NCI-H1417 (cell line): Measurements from ENCODE around the gene HLA-DMB.

Experiments used
- DNase-seq, 3 experiments: peaks; one replicate each; lab custom pipeline; 2025; lab: John Stamatoyannopoulos, UW

The HLA-DMB gene

DNA sequence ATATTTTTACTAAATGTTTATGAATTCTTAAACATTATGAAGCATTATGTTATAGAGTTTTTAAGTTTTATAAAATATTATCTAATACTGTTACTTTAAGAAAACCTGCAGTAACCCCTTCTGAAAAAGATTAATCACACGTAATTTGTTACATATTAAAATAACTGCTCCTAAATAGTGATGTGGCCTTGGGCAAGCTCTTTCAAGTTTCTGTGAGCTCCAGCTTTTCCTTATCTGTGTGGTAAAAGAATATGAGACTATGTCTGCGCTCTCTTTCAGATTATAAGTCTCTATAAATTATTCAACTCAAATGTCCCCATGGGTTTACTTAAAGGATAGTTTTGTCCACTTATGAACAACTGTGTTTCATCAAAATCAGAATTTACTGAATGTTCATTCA lies 31.9 kb downstream of the HLA-DMB start:
- DNase-seq = no peak

DNA sequence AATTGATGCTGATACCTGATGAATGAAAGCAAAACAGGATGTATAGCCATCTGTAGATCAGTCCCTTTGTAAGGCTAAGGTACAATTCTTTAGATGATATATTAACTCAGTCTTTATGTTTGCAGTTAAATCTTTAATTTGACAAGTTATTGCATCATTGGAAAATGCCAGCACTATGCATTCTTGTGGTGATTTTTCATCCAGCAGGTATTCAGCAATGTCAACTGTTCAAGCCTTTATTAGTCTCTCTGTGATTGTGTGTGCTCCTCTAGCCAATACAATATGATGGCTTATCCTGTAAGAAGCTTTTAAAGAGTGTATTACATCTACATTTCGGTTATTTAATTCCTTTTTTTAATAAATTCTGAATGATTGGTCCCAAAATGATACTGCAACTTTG lies 34.3 kb downstream of the HLA-DMB start:
- no peak for DNase-seq

DNA sequence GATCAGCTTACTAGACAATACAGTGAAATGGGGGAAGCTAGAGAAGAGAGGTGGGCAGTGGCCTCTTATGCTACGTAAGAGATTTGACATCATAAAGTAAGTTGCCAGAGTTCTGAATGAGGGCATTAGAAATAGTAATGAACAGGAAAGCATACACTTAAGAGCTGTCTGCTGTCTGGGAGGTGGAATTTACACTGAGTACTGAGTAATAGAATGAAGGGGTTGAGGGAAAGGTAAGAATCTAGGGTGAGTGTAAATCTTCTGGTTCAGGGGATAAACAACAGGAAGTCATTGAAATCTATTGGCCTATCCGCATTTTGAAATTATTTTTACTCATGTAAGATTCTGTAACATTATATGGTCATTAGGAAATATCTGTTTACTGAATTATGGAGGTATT lies 35.8 kb downstream of the HLA-DMB start:
- no peak for DNase-seq

DNA sequence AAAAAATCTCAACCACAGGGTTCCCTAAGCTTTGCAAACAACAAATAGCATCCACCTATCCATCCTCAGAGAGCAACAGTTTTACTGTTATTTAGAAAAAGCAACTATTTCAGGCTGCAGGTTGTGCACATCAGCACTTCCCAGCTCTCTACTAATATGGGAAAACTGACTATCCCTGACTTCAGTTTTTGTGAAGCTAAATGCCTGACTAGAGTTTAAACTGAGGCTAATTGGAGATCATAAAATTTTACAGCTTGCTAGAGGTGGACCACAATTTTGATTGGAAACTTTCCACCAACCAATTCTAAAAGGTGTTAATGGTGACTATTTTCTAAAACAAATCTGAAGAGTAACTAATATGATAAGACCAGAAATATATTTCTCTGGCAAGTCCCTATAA lies 36.9 kb downstream of the HLA-DMB start:
- no peak for DNase-seq

DNA sequence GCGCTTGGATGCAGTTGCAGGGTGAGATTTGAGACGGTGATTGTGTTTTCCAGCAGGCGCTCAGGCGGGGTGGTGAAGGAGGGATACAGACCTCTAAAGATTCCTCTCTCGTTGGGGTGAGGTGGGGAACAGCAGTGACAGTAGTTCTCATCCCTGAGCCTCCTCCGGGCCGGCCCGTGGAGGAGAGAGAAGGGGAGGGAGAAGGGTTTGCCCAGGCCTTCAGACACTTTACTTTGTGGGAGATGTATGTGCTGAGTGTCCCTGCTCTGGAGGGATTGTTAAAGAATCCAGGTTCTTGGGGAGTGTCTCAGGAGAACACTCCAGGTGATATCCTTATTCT lies 45.9 kb downstream of the HLA-DMB start:
- no peak for DNase-seq

DNA sequence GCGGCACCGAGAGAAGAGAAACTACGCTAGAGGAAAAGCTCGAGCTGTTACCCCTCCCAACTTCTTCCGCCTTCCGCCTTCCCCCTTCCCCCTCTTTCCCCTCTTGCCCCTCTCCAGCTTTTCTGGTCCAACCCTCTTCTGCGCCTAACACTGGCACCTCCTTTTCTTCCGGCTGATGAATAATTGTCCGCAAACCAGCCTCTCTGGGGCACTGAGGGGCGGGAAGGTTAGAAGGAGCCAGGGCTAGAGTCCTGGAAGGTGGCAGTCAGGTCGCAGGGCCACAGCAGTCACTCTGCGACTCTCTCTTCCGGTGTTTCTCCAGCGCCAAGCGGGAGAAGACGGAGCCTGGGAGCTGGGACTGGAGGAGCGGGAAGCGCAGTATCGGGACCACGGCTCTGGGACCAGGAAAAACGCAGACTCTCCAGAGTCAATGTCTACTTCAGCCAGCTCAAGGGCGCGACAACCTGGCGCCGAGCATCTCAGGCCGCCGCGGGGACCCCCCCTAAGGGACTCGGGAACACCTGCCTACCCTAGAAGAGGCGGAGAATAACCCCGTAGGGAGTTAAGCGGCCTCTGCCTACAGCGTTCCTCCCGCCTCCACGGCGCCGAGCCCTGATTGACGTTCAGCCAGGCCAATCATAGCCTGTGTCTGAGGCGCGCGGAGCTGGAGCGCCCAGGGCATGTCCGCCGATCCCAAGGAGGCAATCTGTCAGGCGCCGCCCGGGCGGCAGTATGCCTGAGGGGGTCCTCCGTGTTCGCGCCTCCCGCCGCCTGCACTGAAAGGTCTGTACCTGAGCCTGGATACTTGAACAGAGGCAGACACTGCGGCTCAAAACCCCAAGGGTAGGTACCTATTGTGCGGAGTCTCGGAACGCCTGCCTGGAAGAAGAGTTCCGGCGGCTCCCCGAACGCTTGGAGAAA lies 46.5 kb downstream of the HLA-DMB start:
- DNase-seq = peak; percentile 96 to 99 (median 99)

DNA sequence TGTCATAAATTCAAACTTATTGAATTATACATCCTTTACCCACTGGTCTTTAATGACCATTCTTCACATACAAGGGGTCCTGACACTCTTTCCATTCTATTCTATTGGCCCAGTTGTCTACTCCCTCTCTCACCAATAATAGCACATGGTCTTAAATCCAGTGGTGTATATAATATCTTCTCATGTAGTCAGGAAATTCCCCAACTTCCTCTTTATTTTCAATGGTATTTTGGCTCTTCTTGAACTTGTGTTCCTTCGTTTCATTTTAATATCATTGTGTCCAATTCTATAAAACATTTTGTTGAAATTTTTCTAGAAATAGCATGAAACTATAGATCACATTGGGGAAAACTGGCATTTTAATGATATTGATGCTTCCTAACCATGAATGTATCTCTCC lies 50.0 kb downstream of the HLA-DMB start:
- no peak for DNase-seq

DNA sequence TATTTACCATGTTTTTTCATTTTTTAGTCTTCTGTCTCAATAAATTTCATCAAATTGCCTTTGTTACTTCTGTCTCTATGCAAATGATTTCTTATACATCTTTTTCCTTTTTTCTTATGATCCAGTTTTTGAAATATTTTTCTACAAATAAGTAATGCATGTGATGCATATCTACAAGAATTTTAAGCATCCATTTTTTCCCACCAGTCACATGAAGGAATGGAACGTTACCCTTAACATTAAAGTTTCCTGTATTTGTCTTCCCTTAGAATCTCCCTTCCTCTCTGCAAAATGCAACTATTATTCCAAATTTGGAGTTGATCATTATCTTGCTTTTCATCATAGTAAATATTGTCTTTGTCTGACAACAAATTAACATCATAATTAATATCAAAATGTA lies 51.3 kb downstream of the HLA-DMB start:
- DNase-seq = no peak

DNA sequence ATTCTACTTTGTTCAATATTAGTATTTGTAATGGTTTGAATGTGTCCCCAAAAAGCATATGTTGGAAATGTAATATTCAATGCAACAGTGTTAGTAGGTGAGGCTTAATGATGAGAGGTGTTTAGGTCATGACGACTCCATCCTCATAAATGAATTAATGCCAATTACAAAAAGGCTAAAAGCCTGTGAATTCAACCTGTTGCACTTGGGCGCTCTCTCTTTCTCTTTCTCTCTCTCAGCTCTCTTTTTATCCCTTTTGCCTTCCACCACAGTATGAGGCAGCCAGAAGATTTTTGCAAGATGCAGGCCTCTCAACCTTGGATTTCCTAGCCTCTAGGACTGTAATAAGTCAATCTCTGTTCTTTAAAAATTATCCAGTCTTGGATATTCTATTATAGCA lies 52.3 kb downstream of the HLA-DMB start:
- DNase-seq = no peak

DNA sequence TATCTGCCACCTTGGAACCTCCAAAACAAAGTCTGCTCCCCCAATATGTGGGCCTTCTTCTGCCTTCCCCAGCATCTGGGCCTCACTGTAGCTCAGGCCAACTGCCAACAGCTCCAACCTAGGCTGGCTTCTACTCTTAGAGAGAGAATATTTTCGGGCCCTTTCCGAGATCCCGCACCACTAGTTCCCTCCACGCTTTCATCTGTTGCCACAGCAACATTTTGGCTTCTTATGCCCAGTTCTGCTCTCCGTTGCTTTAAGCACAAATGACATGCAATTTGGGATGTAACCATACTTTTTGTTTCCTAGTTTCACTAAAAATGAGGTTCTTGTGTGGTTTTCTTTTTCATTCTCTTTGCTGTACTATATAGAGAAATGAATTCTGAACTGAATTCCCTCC lies 53.2 kb downstream of the HLA-DMB start:
- DNase-seq = no peak

DNA sequence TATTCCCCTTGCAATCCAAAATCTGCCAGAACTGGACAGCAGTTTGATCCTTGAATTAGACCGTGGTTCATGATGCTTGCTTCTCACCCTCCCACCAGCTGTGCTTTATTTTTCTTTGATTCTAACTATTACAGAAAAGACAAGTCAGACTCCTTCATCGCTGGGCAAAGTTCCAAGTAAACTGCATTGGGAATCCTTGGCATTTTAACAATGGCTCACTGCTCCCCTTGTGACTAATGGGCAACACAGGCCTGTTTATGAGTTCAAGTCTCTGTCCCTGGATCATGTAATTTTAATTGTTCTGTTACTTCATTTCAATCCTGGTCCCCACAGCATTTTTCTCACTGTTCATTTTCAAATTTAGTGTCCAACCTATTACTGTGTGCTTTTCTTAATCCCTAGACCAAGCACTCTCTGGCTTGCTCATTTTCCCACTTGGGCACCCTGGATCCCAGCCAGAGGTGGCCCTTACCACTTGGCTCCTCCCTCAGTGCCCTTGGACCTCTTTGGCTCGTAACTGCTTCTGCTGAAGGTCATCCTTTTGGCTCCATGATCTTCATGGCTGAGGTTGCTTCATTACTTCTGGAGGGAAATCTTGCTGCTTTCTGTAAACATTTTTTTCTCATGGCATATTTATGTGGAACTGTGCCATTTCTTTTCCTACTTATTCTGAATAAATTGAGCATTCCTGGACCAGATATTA lies 54.0 kb downstream of the HLA-DMB start:
- DNase-seq = no peak

DNA sequence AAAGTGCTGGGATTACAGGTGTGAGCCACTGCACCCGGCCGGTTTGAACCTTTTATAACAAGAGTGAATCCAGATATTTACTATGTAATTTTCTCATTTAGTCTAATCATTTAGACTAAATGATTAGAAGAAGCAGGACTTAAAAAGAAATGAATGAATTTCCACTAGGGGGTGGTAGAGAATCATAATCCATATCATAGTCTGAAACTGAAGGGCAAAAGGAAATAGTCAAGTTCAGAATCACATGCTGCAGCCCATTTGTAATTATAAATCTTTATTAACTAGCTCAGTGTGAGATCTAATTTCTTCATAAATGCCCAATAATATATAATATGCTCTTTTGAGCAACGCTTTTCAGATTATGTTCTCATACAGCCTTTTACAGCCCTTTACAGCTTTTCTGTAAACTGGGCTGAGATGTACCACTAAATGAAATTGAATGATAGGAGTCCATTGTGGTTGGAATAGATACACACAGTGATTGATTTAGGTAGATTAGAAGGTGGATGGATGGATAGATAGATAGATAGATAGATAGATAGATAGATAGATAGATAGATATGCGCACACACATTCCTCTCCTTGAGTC lies 55.0 kb downstream of the HLA-DMB start:
- DNase-seq = peak; percentile 23 to 86 (median 79)
